HG03060 (cell line): ENCODE measurements around the gene MSI2.
"Not testable (repeated sequence)": the region's sequence is repeated elsewhere in the genome, so short reads cannot be mapped to it uniquely, and the experiment has no call there.

Source experiments
- ATAC-seq: cut with Tn5 transposase; IDR thresholded peaks from one replicate; pipeline ENCODE4 v1.9.1; 2021; ENCODE audit warnings: low read depth, moderate number of reproducible peaks; ENCODE audit not compliant: unreplicated experiment

Gene MSI2

DNA sequence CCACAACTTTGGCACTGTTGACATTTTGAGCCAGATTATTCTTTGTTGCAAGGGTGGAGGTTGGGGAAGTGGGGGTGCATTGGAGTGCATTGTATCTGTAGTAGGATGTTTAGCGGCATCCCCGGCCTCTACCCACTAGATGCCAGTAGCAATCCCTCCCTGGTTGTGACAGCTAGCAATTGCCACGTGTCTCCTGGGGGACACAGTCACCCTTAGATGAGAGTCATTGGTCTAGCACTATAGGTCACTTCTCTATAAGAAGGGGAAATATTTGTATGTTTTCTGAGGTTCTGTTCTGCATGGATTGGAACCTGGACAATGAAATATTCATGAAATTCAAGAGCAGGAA is 32.4 kb downstream of the MSI2 start:
- ATAC-seq, result no peak

DNA sequence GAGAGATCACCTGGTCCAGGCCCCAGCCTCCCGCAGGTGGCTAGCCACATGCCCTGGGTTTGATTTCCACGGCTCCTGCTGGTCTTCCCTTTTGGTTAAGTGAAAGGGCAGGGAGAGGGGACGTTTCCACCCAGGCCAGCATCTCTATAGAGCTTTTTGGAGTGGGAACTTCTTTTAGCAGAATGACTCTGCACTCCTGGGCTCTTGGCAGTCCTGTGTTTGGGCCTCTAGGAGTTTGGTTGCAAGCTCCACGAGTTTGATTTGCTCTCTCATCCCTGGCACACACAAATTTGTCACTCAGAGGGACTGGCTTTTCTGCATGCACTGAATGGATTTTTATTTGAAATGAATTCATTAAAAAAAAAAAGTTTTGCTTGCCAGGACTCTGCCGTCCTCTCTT is 32.8 kb downstream of the MSI2 start:
- no peak for ATAC-seq

GRCh38 chr17:57289613-57290012 is 33.3 kb downstream of the MSI2 start:
- no peak for ATAC-seq

DNA sequence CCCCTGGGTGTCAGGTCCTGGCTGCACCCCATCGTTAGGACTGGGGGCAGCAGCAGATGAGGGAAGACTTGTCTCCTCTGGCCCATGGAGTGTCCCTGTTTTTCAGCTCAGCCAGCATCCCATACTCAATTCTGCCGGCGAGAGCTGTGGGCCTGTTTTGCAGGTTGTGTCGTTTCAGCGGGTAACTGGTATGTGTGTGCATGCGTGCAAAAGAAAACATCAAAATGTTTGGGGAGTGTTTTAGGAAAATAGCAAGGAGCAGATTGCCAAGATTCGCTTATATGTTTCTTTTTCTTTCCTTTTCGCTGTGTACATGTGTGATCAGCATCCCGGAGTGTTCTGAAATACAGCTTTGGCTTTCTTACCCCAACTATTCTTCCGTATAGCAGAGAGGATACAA is 34.7 kb downstream of the MSI2 start:
- ATAC-seq, result no peak

DNA sequence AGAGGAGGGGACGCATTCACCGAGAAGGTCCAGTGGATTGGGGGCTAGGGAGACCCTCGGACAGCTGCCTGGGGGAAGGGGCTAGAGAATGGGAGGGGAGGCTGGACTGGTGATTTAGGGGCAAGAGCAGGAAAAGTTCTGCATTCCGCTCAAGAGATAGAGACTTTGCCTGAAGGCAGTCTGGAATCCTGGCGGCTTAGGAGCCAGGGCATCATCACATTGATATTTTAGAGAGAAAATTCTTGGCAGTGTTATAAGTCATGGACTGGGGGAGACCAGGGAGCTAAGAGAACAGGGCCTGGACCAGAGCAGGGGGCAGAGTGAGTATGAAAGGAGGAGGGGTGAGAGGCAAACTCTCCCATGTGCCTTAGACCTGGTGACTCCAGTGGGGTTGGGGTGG is 35.8 kb downstream of the MSI2 start:
- ATAC-seq, result no peak

DNA sequence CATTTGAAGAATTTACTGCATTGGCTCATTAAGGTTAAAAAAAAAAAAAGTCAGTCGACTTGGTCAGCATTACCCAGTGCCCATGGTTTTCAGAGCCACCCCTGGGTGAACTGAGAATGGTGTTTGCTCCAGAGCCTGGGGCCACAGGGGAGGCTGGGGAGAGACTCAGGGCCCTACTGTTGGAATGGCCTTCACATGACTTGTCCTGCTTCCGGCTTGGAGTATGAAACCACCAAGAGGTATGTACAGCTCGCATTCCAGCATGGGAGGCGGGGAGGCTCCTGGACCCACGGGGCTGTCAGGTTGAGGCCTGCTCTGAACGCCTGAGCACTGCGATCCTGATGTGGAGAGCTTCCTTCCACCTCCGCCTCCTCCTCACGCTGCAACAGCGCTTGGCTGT is 36.8 kb downstream of the MSI2 start:
- no peak for ATAC-seq

GRCh38 chr17:57294101-57294500 is 37.8 kb downstream of the MSI2 start:
- no peak for ATAC-seq

GRCh38 chr17:57294629-57295501 is 38.5 kb downstream of the MSI2 start:
- ATAC-seq, result no peak

DNA sequence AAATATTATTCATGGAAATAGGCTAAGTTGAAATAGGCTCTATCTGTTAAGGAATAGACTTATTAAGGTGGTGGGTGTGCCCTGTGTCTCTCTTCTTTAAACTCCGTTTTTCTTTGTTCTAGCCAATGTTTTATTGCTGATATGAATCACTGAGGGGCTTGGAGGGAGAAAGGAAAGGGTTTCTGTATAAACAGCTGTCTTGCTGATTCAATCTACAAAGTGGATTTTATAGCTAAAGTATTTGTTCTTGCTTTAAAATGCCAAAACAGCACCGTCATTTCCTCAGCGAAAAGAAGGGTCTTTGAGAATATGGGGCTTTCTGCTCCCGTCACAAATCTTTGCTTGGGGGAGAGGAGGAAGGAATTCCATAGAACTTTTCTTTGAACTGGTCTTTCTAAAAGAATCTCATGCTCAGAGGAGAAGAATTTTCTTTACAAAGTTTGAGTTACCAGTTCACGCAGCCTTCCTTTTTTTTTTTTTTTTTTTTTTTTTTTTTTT is 39.3 kb downstream of the MSI2 start:
- ATAC-seq, result no peak

GRCh38 chr17:57296231-57296630 is 39.9 kb downstream of the MSI2 start:
- ATAC-seq, result no peak

DNA sequence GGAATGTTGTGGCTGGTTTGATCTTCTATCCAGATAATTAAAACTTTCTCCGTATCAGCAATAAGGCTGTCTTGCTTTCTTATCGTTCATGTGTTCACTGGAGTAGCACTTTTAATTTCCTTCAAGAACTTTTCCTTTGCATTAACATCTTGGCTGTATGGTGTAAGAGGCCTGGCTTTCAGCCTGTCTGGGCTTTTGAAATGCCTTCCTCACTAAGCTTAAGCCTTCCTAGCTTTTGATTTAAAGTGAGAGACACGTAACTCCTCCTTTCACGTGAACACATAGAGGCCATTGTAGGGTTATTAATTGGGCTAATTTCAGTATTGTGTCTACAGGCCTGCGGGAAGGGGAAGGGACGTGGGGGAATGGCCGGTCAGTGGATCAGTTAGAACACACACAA is 42.9 kb downstream of the MSI2 start:
- ATAC-seq, result no peak

- ATAC-seq, result not testable (repeated sequence)
Measured at GRCh38 chr17:57300592-57300991, 44.3 kb downstream of the MSI2 start.

- no peak for ATAC-seq
Measured at GRCh38 chr17:57302690-57303465, 46.6 kb downstream of the MSI2 start.

GRCh38 chr17:57305144-57305728 is 48.9 kb downstream of the MSI2 start:
- ATAC-seq, result no peak

DNA sequence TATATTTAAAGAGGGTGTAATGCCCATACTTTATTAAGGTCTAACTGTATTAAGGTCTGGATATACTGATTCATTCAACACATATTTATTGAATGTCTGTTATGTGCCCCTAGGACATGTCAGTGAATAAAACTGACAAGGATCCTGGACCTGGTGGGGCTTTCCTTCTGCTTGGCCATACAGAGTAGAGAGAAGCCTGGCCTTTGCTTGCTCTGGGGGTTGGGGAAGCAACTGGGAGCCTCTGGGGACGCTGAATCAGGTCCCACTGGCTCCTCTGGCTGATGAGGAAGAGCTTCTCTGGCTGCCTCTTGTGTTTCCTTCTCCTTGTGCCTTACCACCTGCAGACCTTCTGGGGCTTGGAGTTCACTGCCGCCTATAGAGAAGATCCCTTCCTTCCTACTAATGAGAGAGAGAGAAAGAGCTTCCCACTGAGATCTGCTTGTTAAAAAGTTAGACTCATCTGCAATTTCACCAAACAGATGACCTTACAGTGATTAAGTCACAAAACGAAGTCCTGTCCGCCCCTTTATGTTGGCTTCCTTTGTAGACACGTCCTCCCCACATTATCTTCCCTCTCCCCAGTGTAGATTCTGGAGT is 49.7 kb downstream of the MSI2 start:
- ATAC-seq, result no peak

GRCh38 chr17:57308543-57309186 is 52.3 kb downstream of the MSI2 start:
- no peak for ATAC-seq

GRCh38 chr17:57309479-57309878 is 53.2 kb downstream of the MSI2 start:
- ATAC-seq, result no peak

DNA sequence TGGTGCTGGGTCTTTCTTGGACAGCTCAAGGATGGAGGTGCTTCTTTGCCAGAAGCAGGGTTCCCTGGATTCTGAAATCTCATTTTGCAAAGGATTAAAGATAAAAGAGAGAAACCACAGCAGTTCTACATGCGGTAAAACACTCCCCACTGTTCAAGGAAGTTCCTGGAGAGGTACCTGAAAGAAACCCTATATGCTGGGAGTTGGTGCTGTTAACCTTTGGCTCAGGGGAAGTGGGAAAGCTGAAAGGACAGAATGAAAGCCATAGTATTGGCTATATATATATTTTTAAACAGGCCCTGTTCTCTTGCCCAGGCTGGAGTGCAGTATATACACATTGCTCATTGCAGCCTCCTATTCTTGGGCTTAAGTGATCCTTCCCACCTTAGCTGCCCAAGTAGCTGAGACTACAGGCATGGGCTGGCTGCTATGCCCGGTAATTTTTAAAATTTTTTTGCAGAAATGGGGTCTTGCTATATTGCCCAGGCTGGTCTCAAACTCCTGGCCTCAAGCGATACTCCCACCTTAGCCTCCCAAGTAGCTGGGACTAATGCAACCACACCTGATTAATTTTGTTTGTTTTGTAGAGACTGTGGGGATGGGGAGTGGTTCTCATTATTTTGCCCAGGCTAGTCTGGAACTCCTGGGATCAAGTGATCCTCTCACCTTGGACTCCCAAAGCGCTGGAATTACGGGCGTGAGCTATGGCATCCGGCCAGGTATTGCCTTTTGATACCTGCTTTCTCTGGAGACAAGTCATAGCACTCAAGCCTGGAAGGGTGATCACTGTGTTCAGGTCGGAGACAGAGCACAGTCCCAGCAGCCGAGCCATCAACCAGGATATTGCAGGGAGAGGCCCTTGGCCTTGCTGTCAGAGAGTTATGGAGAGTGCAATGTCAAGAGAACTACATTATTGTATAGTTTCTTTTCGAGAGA is 55.2 kb downstream of the MSI2 start:
- ATAC-seq, result no peak

DNA sequence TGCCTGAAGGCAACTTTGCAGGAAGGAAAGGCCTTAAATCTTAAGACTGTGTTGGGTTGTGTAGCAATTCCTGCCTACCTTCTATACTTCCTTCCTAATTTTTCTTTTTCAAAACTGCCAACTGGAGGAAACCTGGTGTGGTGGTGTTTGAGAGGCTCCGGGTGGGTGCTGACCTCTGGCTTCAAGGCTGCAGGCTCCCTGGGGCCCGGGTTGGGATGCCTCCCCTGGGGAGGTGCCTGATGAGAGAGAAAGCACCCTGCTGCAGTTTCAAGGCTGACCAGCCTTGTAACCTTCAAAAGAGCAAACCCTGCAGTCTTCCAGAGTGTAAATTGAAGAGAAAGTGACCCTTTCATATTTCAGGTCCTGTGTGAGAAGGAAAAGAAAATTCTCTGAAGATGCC is 55.9 kb downstream of the MSI2 start:
- no peak for ATAC-seq
